Measurements from ENCODE around the gene POLG. TPM values are rescaled to one million over a fixed set of nuclear protein-coding genes. Genes with fewer than 3 reads are reported as not detected.

The POLG gene
- total RNA-seq, 2 donors from 2014 or later = 114 to 128 TPM

DNA sequence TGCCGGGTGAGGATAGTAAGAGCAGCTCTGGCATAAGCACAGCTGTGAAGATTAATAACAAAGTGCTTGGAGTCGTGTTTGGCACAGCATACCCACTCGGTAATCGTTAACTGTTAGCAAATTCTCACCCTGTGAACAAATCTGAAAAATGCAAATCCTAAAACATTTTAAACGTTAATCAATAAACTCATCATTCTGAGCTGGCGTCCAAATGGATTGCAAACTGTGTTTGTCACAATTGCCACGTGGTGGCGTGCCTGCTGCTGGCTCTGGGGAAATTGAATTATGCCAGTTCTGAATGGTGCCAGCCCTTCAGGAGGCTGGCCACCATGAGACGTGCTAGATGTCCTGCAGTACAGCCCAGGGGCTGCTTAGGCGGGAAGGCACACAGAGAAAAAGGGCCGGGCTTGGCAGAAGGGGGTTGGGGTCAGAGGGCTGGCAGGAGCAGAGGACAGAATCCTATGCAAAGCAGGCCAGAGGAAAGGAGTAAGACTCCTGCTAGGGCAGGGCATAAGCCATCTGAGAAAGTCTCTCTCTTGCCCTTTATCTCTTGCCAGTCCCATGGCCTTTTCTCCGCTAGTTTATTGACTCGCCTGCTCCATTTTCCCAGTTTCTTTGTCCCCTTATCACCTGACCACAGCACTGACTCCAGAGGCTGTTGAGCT is 22.1 kb upstream of the POLG start:
- H3K27me3 Mint-ChIP-seq = peaks cover 76% of the 10 kb centered on the region
- no peaks in the 10 kb centered on the region for H3K9me3 ChIP-seq (ENCODE audit: control insufficient read depth, low read length, poor library complexity, severe bottlenecking)
- no peak overlapping the region for H3K27ac Mint-ChIP-seq
- peaks cover 7% of the 10 kb centered on the region for H3K4me1 Mint-ChIP-seq
- no peaks in the 10 kb centered on the region for H3K36me3 Mint-ChIP-seq (ENCODE audit: low read depth)
- DNase-seq (no peak), ATAC-seq (no peak)
- peak overlapping the region; percentile 36 for H3K4me3 Mint-ChIP-seq

DNA sequence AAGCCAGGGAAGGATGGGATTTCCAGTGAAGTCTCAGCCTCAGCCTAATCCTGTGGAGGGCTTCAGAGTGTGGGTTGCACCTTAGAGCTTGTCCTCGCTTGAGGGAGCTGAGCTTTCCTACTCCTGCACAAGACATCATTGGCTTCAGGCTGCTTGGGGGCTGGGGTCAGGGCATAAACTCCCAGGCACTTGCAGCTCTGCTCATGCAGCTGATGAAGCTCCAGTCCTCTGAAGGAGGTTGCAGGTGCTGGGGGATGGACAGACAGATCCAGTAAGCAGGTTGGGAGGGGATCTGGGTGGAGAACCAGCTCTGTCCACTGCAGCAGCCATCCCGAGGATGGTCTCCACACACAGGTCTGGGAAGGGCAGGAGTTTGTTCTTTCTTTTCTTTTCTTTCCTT is 19.4 kb upstream of the POLG start:
- Mint-ChIP-seq H3K4me1 (peaks cover 7% of the 10 kb centered on the region), H3K4me3 (no peak overlapping the region), H3K27ac (no peak overlapping the region), H3K27me3 (peaks cover 62% of the 10 kb centered on the region), H3K36me3 (ENCODE audit: low read depth) (no peaks in the 10 kb centered on the region)
- H3K9me3 ChIP-seq (ENCODE audit: control insufficient read depth, low read length, poor library complexity, severe bottlenecking) = no peaks in the 10 kb centered on the region
- DNase-seq (no peak), ATAC-seq (no peak)

DNA sequence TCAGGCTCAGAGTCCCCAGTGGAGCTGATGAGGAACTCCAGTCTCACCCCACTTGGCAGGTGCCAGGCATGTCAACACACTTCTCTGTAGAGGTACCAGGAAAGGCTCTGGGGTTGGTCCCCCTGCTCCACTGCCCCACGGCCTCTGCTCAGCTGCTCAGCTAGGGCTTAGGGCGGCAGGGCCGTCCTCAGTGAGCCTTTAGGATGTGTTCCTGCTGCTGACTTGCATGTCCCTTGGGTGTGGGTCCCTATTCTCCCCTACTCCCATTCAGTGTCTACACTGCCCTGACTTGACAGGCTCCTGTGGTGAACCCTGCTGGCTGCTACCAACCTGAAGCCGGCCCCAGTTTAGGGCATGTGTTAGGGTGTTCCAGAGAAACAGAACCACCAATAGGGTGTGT is 17.9 kb upstream of the POLG start:
- no peaks in the 10 kb centered on the region for H3K9me3 ChIP-seq (ENCODE audit: control insufficient read depth, low read length, poor library complexity, severe bottlenecking)
- Mint-ChIP-seq H3K36me3 (ENCODE audit: low read depth) (no peaks in the 10 kb centered on the region), H3K4me1 (peaks cover 7% of the 10 kb centered on the region), H3K27ac (no peak overlapping the region), H3K27me3 (peaks cover 56% of the 10 kb centered on the region), H3K4me3 (no peak overlapping the region)
- DNase-seq (no peak), ATAC-seq (no peak)

DNA sequence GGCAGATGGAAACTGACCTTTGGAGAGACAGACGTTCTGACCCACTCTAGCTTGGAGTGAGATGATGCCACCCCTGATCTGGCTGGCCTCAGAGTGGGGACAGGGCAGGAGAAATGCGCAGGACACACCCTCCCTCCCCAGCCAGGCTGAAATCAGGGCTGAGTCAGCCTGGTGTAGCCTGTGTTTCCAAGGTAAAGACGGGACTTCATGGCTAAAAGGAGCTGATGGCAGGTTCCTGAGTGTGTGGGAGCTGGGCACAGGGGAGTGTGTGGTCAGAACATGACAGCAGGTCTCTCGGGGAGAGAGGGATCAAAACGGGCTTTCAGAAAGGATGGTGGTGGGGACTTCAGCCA is 14.6 kb upstream of the POLG start:
- peaks cover 36% of the 10 kb centered on the region for H3K27me3 Mint-ChIP-seq
- H3K4me3 Mint-ChIP-seq = peak overlapping the region; percentile 53
- peaks cover 7% of the 10 kb centered on the region for H3K4me1 Mint-ChIP-seq
- DNase-seq (no peak), ATAC-seq (peak; percentile 4)
- no peaks in the 10 kb centered on the region for H3K9me3 ChIP-seq (ENCODE audit: control insufficient read depth, low read length, poor library complexity, severe bottlenecking)
- H3K27ac Mint-ChIP-seq = no peak overlapping the region
- H3K36me3 Mint-ChIP-seq (ENCODE audit: low read depth) = no peaks in the 10 kb centered on the region

DNA sequence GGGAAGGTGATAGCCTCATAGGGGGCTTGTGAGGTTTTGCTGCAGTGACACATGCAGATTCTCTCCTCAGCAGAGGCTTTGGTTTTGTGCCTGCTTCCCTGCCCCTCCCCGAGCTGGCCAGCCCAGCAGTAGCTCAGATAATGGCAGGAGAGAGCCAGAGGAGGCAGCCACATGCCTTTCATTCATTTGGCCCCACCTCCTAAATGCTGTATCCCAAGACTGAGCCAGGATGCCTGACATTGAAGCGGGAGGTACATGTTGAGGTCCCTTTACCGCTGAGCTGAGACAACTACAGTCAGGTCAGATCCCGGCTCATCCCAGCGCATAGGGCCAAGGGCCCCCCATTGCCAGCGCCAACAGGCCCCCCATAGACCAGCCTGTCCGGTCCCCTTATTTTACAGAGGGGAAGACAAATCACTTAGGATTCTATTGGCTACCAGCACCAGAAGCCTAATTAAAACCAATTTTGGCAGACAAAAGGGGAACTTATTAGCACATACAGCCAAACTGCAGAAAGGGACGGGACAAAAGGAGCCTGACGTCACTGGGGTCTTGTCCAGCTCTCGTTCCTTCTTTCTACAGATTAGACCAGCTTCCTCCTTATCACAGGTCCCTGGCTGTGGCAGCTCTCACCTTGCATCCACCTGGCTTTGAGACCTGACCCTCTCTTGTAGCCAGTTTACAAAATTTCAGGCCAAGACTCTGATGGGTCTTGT is 12.1 kb upstream of the POLG start:
- Mint-ChIP-seq H3K27ac (no peak overlapping the region), H3K4me3 (no peak overlapping the region), H3K27me3 (peaks cover 25% of the 10 kb centered on the region), H3K4me1 (peaks cover 7% of the 10 kb centered on the region), H3K36me3 (ENCODE audit: low read depth) (no peaks in the 10 kb centered on the region)
- DNase-seq (no peak), ATAC-seq (no peak)
- no peaks in the 10 kb centered on the region for H3K9me3 ChIP-seq (ENCODE audit: control insufficient read depth, low read length, poor library complexity, severe bottlenecking)

DNA sequence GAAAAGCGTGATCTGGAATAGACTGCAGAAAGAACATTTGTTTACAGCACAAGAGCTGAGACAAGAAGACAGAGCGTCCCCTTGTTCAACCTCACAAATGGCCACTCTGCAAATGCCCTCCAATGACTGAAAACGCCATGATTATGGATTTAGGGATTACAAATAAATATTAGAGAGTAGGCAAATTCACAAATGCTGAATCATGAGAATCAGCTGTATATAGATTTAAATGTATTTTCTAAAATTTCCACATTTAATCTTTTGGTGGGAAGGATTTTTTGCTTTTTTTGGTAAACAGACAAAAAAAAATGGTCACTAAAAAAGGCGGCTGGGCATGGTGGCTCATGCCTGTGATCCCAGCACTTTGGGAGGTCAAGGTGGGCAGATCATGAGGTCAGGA is 10.6 kb upstream of the POLG start:
- no peak overlapping the region for H3K4me3 Mint-ChIP-seq
- ATAC-seq (no peak), DNase-seq (no peak)
- H3K4me1 Mint-ChIP-seq = peaks cover 7% of the 10 kb centered on the region
- H3K36me3 Mint-ChIP-seq (ENCODE audit: low read depth) = no peaks in the 10 kb centered on the region
- peaks cover 19% of the 10 kb centered on the region for H3K27me3 Mint-ChIP-seq
- H3K9me3 ChIP-seq (ENCODE audit: control insufficient read depth, low read length, poor library complexity, severe bottlenecking) = no peaks in the 10 kb centered on the region
- no peak overlapping the region for H3K27ac Mint-ChIP-seq

DNA sequence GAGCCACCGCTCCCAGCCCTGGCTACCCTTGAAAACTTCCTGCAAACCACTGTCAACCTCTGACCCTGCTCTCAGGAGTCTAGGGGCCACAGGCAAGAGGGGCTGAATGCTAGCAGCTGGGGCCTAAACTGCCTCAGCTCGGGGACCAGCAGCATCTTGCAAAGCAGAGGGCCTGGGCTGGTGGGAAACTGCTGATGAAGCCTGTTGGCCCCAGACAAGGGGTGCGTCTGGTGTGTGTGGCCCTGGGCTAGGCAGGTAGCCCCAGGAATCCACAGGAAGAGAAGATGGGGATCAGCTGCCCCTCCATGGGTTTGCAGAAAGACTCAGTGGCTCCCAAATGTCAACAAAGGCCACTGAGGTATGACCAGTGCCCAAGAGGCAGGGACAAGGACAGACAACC is 8.2 kb upstream of the POLG start:
- H3K4me3 Mint-ChIP-seq = no peak overlapping the region
- H3K9me3 ChIP-seq (ENCODE audit: control insufficient read depth, low read length, poor library complexity, severe bottlenecking) = no peaks in the 10 kb centered on the region
- no peak overlapping the region for H3K27ac Mint-ChIP-seq
- DNase-seq = no peak
- peaks cover 9% of the 10 kb centered on the region for H3K27me3 Mint-ChIP-seq
- ATAC-seq = no peak
- H3K4me1 Mint-ChIP-seq = peaks cover under 1% of the 10 kb centered on the region
- H3K36me3 Mint-ChIP-seq (ENCODE audit: low read depth) = no peaks in the 10 kb centered on the region

DNA sequence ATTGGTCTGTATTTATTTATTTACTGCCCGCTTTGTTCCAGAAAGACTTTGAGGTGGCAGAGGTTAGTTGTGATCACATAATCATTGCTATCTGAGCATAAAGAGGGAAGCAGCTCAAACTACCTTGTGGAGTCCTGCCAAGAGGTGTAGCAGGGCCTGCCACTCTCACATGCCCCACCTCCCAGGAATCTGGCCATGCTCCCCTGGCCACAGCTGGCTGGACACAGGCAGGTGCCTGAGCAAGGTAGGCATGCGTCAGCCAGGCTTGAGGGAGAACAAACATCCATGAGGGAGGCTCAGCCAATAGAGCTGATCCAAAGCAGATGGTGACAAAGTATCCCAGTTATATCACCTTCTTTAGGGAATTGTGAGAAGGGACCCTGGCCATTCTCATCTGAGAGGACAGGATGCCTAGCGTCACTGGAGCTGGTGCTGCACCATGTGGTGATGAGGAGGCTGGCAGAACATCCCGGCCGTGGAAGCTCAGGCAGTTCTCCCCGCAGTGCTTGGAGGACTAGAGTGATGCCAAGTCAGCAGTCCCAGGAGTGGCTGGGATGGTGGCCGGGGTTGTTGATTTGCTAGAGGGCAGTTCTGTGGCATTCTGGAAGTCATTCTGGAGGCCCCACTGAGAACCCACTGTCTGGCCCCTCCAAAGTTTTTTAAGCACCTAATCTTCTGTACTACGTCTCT is 6.8 kb upstream of the POLG start:
- no peak overlapping the region for H3K27ac Mint-ChIP-seq
- no peak for ATAC-seq
- DNase-seq = no peak
- no peak overlapping the region for H3K4me3 Mint-ChIP-seq
- peaks cover 2% of the 10 kb centered on the region for H3K4me1 Mint-ChIP-seq
- H3K36me3 Mint-ChIP-seq (ENCODE audit: low read depth) = no peaks in the 10 kb centered on the region
- H3K9me3 ChIP-seq (ENCODE audit: control insufficient read depth, low read length, poor library complexity, severe bottlenecking) = no peaks in the 10 kb centered on the region
- H3K27me3 Mint-ChIP-seq = peaks cover 9% of the 10 kb centered on the region

DNA sequence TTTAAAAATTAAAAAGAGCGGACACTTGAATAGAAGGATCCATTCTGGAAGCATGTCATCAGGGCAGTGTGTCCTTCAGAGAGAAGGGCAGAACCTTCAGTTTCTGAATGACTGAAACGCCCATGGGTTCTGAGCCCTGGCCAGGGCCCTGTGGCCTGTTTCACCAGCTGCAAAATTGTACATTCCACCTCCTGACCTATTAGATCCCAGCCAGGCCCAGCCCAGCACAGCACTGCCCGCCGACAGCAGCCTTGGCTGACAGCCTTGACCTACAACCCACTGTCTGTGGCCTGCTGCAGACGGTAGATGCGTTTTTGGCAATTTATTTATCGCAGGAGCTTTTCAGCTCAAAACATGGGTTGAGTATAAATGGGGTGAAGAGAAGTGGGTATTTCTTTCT is 5.9 kb upstream of the POLG start:
- no peak for ATAC-seq
- Mint-ChIP-seq H3K36me3 (ENCODE audit: low read depth) (no peaks in the 10 kb centered on the region), H3K27me3 (peaks cover 9% of the 10 kb centered on the region), H3K27ac (no peak overlapping the region), H3K4me1 (peaks cover 3% of the 10 kb centered on the region), H3K4me3 (no peak overlapping the region)
- no peaks in the 10 kb centered on the region for H3K9me3 ChIP-seq (ENCODE audit: control insufficient read depth, low read length, poor library complexity, severe bottlenecking)
- DNase-seq = no peak

DNA sequence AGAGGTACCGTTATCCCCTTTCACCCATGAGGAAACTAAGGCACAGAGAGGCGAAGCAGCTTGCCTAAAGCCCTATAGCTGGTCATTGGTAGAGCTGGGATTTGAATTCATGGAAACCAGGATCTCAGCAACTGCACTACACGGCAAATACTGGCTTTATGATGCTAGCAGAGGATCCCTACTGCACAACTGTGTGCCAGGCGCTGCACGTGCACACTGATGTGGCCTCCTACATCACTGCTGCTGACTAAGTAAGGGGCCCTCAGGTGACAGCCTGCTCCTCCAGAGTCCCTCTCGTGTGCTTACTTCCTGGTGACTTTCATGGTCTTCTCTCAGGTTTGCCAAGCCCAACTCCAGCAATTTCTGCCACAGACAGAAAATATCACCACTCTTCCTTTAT is 3.4 kb upstream of the POLG start:
- no peak overlapping the region for H3K4me3 Mint-ChIP-seq
- H3K9me3 ChIP-seq (ENCODE audit: control insufficient read depth, low read length, poor library complexity, severe bottlenecking) = no peaks in the 10 kb centered on the region
- H3K27me3 Mint-ChIP-seq = no peaks in the 10 kb centered on the region
- H3K36me3 Mint-ChIP-seq (ENCODE audit: low read depth) = peaks cover 3% of the 10 kb centered on the region
- no peak overlapping the region for H3K27ac Mint-ChIP-seq
- peaks cover 10% of the 10 kb centered on the region for H3K4me1 Mint-ChIP-seq
- no peak for ATAC-seq
- no peak for DNase-seq

DNA sequence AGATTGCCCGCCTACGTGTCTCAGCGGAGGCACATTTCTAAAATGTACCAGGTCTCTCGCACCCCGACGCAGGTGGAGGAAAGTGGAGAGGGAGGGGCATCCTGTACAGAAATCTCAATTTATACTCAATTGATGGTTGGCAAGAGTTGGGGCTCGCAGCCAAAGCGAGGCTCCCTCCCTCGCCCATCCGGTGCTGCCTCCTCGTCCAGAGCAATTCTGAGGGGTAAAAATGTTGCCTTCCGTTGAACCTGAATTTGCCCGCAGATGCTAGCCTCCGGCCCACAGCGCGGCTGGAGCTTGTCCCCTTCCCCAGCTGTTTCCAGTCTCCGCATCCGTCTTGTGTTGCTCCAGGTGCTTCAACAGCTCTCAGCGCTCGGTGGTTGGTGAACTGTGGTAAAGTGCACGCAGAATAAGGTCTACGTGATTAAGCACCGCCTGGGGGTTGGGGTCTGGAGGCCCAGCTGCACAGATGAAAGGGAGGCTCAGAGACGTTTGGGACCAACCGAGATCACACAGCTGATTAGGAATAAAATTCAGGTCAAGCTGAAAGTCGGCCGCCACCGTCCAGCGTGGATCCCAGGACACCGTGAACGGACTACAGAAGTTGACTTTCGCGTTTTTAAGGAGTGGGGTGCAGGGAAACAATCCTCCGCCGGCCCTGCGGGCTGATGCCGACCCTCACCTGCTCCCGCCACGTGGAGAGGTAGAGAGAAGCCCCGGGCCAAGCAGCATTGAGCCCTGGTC is 846 bp upstream of the POLG start:
- Mint-ChIP-seq H3K4me3 (peak overlapping the region; percentile 83), H3K27ac (peak overlapping the region; percentile 94), H3K4me1 (peaks cover 30% of the 10 kb centered on the region), H3K27me3 (no peaks in the 10 kb centered on the region), H3K36me3 (ENCODE audit: low read depth) (peaks cover 3% of the 10 kb centered on the region)
- DNase-seq (peak in 2 of 3 donors; percentile 29 to 30), ATAC-seq (peak; percentile 12)
- no peaks in the 10 kb centered on the region for H3K9me3 ChIP-seq (ENCODE audit: control insufficient read depth, low read length, poor library complexity, severe bottlenecking)

DNA sequence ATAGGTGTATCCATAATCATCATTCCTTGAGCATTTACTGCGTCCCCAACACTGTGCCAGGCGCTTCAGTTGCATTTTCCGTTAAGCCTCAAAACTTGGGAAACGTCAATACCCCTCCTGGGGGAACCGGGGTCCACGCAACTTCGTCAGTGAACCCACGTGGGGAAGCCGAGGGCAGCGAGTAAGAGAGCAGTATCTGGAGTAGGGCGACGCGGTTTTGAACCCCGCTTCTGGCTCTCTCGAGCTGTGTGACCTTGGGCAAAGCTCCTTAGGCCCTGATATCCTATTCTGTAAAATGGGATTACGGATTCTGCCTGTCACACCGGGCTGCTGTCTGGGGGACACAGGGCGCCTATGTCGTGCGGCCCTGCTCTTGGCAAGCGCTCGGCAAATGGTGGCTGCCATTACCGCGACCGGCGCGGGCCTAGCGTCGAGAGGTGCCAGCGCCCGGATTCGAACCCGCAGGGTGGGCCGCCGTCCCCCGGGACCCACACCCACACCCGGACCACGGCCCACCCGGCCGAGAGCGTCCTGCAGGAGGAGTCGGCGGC is 590 bp downstream of the POLG start:
- Mint-ChIP-seq H3K27me3 (no peaks in the 10 kb centered on the region), H3K4me3 (peak overlapping the region; percentile 83), H3K4me1 (peaks cover 44% of the 10 kb centered on the region), H3K27ac (peak overlapping the region; percentile 94), H3K36me3 (ENCODE audit: low read depth) (peaks cover 3% of the 10 kb centered on the region)
- no peaks in the 10 kb centered on the region for H3K9me3 ChIP-seq (ENCODE audit: control insufficient read depth, low read length, poor library complexity, severe bottlenecking)
- DNase-seq (no peak), ATAC-seq (peak; percentile 20)

All from T-helper 17 cell (primary cell).